ENCODE measurements around the gene CALHM2. TPM values are rescaled to one million over a fixed set of nuclear protein-coding genes. Genes with fewer than 3 reads are reported as not detected.

The CALHM2 gene
- total RNA-seq, 1 donor from 2014 or later, result 94.3 TPM

GRCh38 chr10:103451091-103451813, 918 bp downstream of the CALHM2 start:
- Histone ChIP-seq H3K27me3 (no peaks in the 10 kb centered on the region), H3K4me3 (peak overlapping the region; percentile 71 to 76), H3K4me1 (peaks cover 58% of the 10 kb centered on the region), H3K36me3 (peaks cover 0 to 32% of the 10 kb centered on the region in 2 donors), H3K9me3 (no peaks in the 10 kb centered on the region), H3K27ac (peak overlapping the region; percentile 89)
- peak in 1 of 2 donors; percentile 95 for DNase-seq (ENCODE audit: extremely low spot score in 2 of 2)
- intact Hi-C loops (cut with DNase I), result no loop called here
- TF ChIP-seq CTCF (IDR thresholded peaks at IDR 0.05) (no peak), POLR2AphosphoS5 (IDR thresholded peaks at IDR 0.05; ENCODE audit: insufficient read depth in 1 of 2, low read depth in 1 of 2) (peak; percentile 54 to 78)

GRCh38 chr10:103450201-103450695, 1.9 kb downstream of the CALHM2 start:
- H3K27me3 ChIP-seq, result no peaks in the 10 kb centered on the region
- peaks cover 0 to 38% of the 10 kb centered on the region in 2 donors for H3K36me3 ChIP-seq
- TF ChIP-seq POLR2AphosphoS5 (IDR thresholded peaks at IDR 0.05; ENCODE audit: insufficient read depth in 1 of 2, low read depth in 1 of 2), result no peak
- TF ChIP-seq CTCF (IDR thresholded peaks at IDR 0.05), result no peak
- TF ChIP-seq POLR2A (IDR thresholded peaks at IDR 0.05), result no peak
- H3K4me3 ChIP-seq, result peak overlapping the region; percentile 71 to 76
- intact Hi-C loops (cut with DNase I), result no loop called here
- no peaks in the 10 kb centered on the region for H3K9me3 ChIP-seq
- peaks cover 68% of the 10 kb centered on the region for H3K4me1 ChIP-seq
- peak overlapping the region; percentile 89 for H3K27ac ChIP-seq
- no peak for DNase-seq (ENCODE audit: extremely low spot score in 2 of 2)

- H3K4me3 ChIP-seq, result peak overlapping the region; percentile 71 to 76
- peak overlapping the region; percentile 89 for H3K27ac ChIP-seq
- no peaks in the 10 kb centered on the region for H3K27me3 ChIP-seq
- H3K9me3 ChIP-seq, result no peaks in the 10 kb centered on the region
- DNase-seq (ENCODE audit: extremely low spot score in 2 of 2), result no peak
- intact Hi-C loops (cut with DNase I), result no loop called here
- peaks cover 76% of the 10 kb centered on the region for H3K4me1 ChIP-seq
- H3K36me3 ChIP-seq, result peaks cover 0 to 45% of the 10 kb centered on the region in 2 donors
- TF ChIP-seq POLR2AphosphoS5 (IDR thresholded peaks at IDR 0.05; ENCODE audit: insufficient read depth in 1 of 2, low read depth in 1 of 2), result no peak
- no peak for TF ChIP-seq POLR2A (IDR thresholded peaks at IDR 0.05)
- TF ChIP-seq CTCF (IDR thresholded peaks at IDR 0.05), result no peak
These were observed 2.7 kb downstream of the CALHM2 start for GRCh38 chr10:103449208-103450144.

GRCh38 chr10:103448746-103449145, 3.4 kb downstream of the CALHM2 start:
- Histone ChIP-seq H3K4me3 (peak overlapping the region; percentile 71 to 76), H3K27ac (peak overlapping the region; percentile 89), H3K36me3 (peaks cover 0 to 52% of the 10 kb centered on the region in 2 donors), H3K4me1 (peaks cover 79% of the 10 kb centered on the region), H3K27me3 (no peaks in the 10 kb centered on the region), H3K9me3 (no peaks in the 10 kb centered on the region)
- intact Hi-C loops (cut with DNase I), result no loop called here
- TF ChIP-seq POLR2A (IDR thresholded peaks at IDR 0.05) (peak in 1 of 2 donors; percentile 24), CTCF (IDR thresholded peaks at IDR 0.05) (no peak), POLR2AphosphoS5 (IDR thresholded peaks at IDR 0.05; ENCODE audit: insufficient read depth in 1 of 2, low read depth in 1 of 2) (peak; percentile 42 to 46)
- DNase-seq (ENCODE audit: extremely low spot score in 2 of 2), result peak in 1 of 2 donors; percentile 94

Measured in vagina (tissue), 2 donors.